Posterior vena cava (tissue), 2 donors: ENCODE data around the gene SGPP2. TPM values are rescaled to one million over a fixed set of nuclear protein-coding genes. Genes with fewer than 3 reads are reported as not detected.
"Not testable (repeated sequence)": the region's sequence is repeated elsewhere in the genome, so short reads cannot be mapped to it uniquely, and the experiment has no call there.

ENCODE experiments used
- DNase-seq: peaks from one replicate; pipeline ENCODE4 v3.0.0-alpha.2; 2020; ENCODE audit warnings: low spot score
- intact Hi-C, 2 donors: fragments of 100-400 bp; cut with DNase I; formaldehyde crosslinking; loops; one replicate each; pipeline versions ENCODE4 v1.14.1 to v1.14.2; 2022 to 2023
- total RNA-seq, 2 donors: library from RNA; stranded (reverse); fragmentation: NEBNext Ultra II Directional; extraction: Animal tissue kit (Norgen Biotek cat#: 25700); gene quantifications; one replicate each; pipeline ENCODE4 v1.2.1, GENCODE V29; 2021
- donor health status: DM: yes; HTN: yes; CAD: no.
- donor health status: DM: yes; HTN: yes; CAD: no.

Gene SGPP2
- total RNA-seq, 2 donors from 2014 or later: not detected

- DNase-seq: no peak
- intact Hi-C loops: no loop called here
Observed at GRCh38 chr2:222563936-222564335, 139.6 kb downstream of the SGPP2 start.

GRCh38 chr2:222566229-222566628 lies 141.9 kb downstream of the SGPP2 start:
- intact Hi-C loops: no loop called here
- DNase-seq: no peak

- intact Hi-C loops: no loop called here
- peak; percentile 70 for DNase-seq
Observed at GRCh38 chr2:222568865-222569264, 144.5 kb downstream of the SGPP2 start.

GRCh38 chr2:222569826-222570225 lies 145.5 kb downstream of the SGPP2 start:
- DNase-seq: no peak
- intact Hi-C loops: no loop called here

GRCh38 chr2:222572264-222572721 lies 147.9 kb downstream of the SGPP2 start:
- intact Hi-C loops: no loop called here
- no peak for DNase-seq

GRCh38 chr2:222572751-222573174 lies 148.4 kb downstream of the SGPP2 start:
- DNase-seq: no peak
- intact Hi-C loops: no loop called here

- intact Hi-C loops: no loop called here
- no peak for DNase-seq
Observed at GRCh38 chr2:222575618-222576017, 151.3 kb downstream of the SGPP2 start.

GRCh38 chr2:222576171-222577081 lies 152.1 kb downstream of the SGPP2 start:
- intact Hi-C loops: no loop called here
- DNase-seq: no peak

GRCh38 chr2:222577341-222577740 lies 153.0 kb downstream of the SGPP2 start:
- intact Hi-C loops: no loop called here
- no peak for DNase-seq

- intact Hi-C loops: no loop called here
Observed at GRCh38 chr2:222582928-222583327, 158.6 kb downstream of the SGPP2 start.

GRCh38 chr2:222584589-222584988 lies 160.2 kb downstream of the SGPP2 start:
- intact Hi-C loops: not testable (repeated sequence)

More at GRCh38 chr2:222582928-222583327, 158.6 kb downstream of the SGPP2 start:
- DNase-seq: no peak

GRCh38 chr2:222591661-222592060 lies 167.3 kb downstream of the SGPP2 start:
- DNase-seq: no peak
- intact Hi-C loops: no loop called here

More at GRCh38 chr2:222584589-222584988, 160.2 kb downstream of the SGPP2 start:
- DNase-seq: not testable (repeated sequence)

- intact Hi-C loops: no loop called here
- no peak for DNase-seq
Observed at GRCh38 chr2:222592176-222592575, 167.8 kb downstream of the SGPP2 start.

- intact Hi-C loops: no loop called here
- DNase-seq: no peak
Observed at GRCh38 chr2:222594679-222595078, 170.3 kb downstream of the SGPP2 start.

- no peak for DNase-seq
- intact Hi-C loops: no loop called here
Observed at GRCh38 chr2:222595581-222595980, 171.2 kb downstream of the SGPP2 start.

- DNase-seq: no peak
Observed at GRCh38 chr2:222598611-222599010, 174.3 kb downstream of the SGPP2 start.

GRCh38 chr2:222603501-222603900 lies 179.2 kb downstream of the SGPP2 start:
- no peak for DNase-seq

More at GRCh38 chr2:222598611-222599010, 174.3 kb downstream of the SGPP2 start:
- intact Hi-C loops: no loop called here

GRCh38 chr2:222604749-222605515 lies 180.6 kb downstream of the SGPP2 start:
- no peak for DNase-seq
- intact Hi-C loops: no loop called here

More at GRCh38 chr2:222603501-222603900, 179.2 kb downstream of the SGPP2 start:
- intact Hi-C loops: no loop called here

- DNase-seq: no peak
- intact Hi-C loops: no loop called here
Observed at GRCh38 chr2:222606306-222606705, 182.0 kb downstream of the SGPP2 start.

- DNase-seq: no peak
- intact Hi-C loops: no loop called here
Observed at GRCh38 chr2:222608081-222608480, 183.7 kb downstream of the SGPP2 start.
